Measurements from ENCODE around the gene AREL1. TPM values are rescaled to one million over a fixed set of nuclear protein-coding genes. Genes with fewer than 3 reads are reported as not detected.

Gene AREL1
- polyA plus RNA-seq, 1 donor from 2014 or later: 30.4 TPM

DNA sequence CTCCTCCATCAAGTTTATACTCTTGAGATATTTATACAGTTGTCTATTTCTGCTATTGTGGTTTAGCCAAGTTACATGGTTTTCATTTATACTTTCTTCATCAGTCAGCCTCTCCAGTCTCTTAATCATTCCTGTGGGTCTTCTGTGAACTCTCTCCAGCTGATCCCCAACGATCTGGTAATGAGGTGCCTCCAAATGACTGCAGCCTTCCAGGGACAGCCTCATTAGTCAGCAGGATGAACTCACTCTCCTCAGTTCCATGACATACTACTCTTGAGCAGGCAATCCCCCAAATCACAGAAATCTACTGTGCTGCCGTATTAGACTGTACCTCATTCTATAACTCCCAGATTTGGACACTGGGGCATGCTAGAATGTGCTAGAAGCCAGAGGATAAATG, 15.3 kb downstream of the AREL1 start:
- TF ChIP-seq, protein P1, sequence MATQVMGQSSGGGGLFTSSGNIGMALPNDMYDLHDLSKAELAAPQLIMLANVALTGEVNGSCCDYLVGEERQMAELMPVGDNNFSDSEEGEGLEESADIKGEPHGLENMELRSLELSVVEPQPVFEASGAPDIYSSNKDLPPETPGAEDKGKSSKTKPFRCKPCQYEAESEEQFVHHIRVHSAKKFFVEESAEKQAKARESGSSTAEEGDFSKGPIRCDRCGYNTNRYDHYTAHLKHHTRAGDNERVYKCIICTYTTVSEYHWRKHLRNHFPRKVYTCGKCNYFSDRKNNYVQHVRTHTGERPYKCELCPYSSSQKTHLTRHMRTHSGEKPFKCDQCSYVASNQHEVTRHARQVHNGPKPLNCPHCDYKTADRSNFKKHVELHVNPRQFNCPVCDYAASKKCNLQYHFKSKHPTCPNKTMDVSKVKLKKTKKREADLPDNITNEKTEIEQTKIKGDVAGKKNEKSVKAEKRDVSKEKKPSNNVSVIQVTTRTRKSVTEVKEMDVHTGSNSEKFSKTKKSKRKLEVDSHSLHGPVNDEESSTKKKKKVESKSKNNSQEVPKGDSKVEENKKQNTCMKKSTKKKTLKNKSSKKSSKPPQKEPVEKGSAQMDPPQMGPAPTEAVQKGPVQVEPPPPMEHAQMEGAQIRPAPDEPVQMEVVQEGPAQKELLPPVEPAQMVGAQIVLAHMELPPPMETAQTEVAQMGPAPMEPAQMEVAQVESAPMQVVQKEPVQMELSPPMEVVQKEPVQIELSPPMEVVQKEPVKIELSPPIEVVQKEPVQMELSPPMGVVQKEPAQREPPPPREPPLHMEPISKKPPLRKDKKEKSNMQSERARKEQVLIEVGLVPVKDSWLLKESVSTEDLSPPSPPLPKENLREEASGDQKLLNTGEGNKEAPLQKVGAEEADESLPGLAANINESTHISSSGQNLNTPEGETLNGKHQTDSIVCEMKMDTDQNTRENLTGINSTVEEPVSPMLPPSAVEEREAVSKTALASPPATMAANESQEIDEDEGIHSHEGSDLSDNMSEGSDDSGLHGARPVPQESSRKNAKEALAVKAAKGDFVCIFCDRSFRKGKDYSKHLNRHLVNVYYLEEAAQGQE (IDR thresholded peaks at IDR 0.05; ENCODE audit: borderline replicate concordance): no peak
- no peak for TF ChIP-seq RAD21 (conservative IDR thresholded peaks at IDR 0.05)
- TF ChIP-seq, protein P2, sequence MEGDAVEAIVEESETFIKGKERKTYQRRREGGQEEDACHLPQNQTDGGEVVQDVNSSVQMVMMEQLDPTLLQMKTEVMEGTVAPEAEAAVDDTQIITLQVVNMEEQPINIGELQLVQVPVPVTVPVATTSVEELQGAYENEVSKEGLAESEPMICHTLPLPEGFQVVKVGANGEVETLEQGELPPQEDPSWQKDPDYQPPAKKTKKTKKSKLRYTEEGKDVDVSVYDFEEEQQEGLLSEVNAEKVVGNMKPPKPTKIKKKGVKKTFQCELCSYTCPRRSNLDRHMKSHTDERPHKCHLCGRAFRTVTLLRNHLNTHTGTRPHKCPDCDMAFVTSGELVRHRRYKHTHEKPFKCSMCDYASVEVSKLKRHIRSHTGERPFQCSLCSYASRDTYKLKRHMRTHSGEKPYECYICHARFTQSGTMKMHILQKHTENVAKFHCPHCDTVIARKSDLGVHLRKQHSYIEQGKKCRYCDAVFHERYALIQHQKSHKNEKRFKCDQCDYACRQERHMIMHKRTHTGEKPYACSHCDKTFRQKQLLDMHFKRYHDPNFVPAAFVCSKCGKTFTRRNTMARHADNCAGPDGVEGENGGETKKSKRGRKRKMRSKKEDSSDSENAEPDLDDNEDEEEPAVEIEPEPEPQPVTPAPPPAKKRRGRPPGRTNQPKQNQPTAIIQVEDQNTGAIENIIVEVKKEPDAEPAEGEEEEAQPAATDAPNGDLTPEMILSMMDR (IDR thresholded peaks at IDR 0.05; ENCODE audit: poor library complexity, severe bottlenecking): no peak
- no peak for TF ChIP-seq TAF1 (IDR thresholded peaks at IDR 0.05; ENCODE audit: low read depth)
- TF ChIP-seq MXI1 (conservative IDR thresholded peaks at IDR 0.05; ENCODE audit: poor library complexity, severe bottlenecking): no peak
- no peak for TF ChIP-seq POLR2AphosphoS5 (IDR thresholded peaks at IDR 0.05)
- TF ChIP-seq EZH2 (IDR thresholded peaks at IDR 0.05; ENCODE audit: borderline replicate concordance, insufficient read depth, low read length, poor library complexity, severe bottlenecking): no peak
- no peak for TF ChIP-seq EP300 (conservative IDR thresholded peaks at IDR 0.05; ENCODE audit: poor library complexity, severe bottlenecking)
- TF ChIP-seq SMC3 (conservative IDR thresholded peaks at IDR 0.05; ENCODE audit: poor library complexity): no peak
- Histone ChIP-seq H4K20me1 (ENCODE audit: insufficient read depth) (no peaks in the 10 kb centered on the region), H3K9me2 (ENCODE audit: insufficient read depth, low read length) (no peaks in the 10 kb centered on the region), H3K4me2 (ENCODE audit: low read length) (no peak overlapping the region), H3K27ac (ENCODE audit: low read length) (no peak overlapping the region), H3K4me3 (ENCODE audit: low read length) (no peak overlapping the region), H2AFZ (ENCODE audit: low read depth, low read length) (no peak overlapping the region), H3K9ac (ENCODE audit: low read length) (no peak overlapping the region), H3K9me3 (ENCODE audit: low read length) (no peaks in the 10 kb centered on the region), H3K36me3 (ENCODE audit: insufficient read depth, low read length) (no peaks in the 10 kb centered on the region), H3K79me2 (replicated peaks; ENCODE audit: insufficient read depth, low read length) (peaks cover 35% of the 10 kb centered on the region), H3F3A (ENCODE audit: insufficient read depth, low read length, poor library complexity, severe bottlenecking) (no peaks in the 10 kb centered on the region), H3K27me3 (ENCODE audit: insufficient read depth, low read depth, low read length) (no peaks in the 10 kb centered on the region)

DNA sequence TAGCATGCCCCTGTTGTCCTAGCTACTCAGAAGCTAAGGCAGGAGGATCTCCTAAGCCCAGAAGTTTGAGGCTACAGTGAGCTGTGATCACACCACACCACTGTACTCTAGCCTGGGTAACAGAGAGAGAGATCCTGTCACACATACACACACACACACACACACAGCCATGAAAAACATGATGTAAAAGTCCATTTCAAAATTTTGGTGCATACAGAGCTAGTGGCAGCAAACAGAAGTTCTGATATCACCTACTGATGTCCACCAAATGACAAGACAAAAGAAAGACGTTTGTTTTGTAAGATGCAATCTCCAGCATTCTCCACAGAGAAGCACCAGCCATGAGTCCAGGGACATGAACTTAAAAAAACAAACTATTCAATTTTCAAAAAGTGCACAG, 15.9 kb downstream of the AREL1 start:
- Histone ChIP-seq H3K4me3 (ENCODE audit: low read length) (no peak overlapping the region), H2AFZ (ENCODE audit: low read depth, low read length) (no peak overlapping the region), H4K20me1 (ENCODE audit: insufficient read depth) (no peaks in the 10 kb centered on the region), H3K27me3 (ENCODE audit: insufficient read depth, low read depth, low read length) (no peaks in the 10 kb centered on the region), H3K4me2 (ENCODE audit: low read length) (no peak overlapping the region), H3K9me2 (ENCODE audit: insufficient read depth, low read length) (no peaks in the 10 kb centered on the region), H3K27ac (ENCODE audit: low read length) (no peak overlapping the region), H3K9ac (ENCODE audit: low read length) (no peak overlapping the region), H3K9me3 (ENCODE audit: low read length) (no peaks in the 10 kb centered on the region), H3K79me2 (replicated peaks; ENCODE audit: insufficient read depth, low read length) (peaks cover 35% of the 10 kb centered on the region), H3K36me3 (ENCODE audit: insufficient read depth, low read length) (no peaks in the 10 kb centered on the region), H3F3A (ENCODE audit: insufficient read depth, low read length, poor library complexity, severe bottlenecking) (no peaks in the 10 kb centered on the region)
- TF ChIP-seq EP300 (conservative IDR thresholded peaks at IDR 0.05; ENCODE audit: poor library complexity, severe bottlenecking) (no peak), SMC3 (conservative IDR thresholded peaks at IDR 0.05; ENCODE audit: poor library complexity) (no peak), EZH2 (IDR thresholded peaks at IDR 0.05; ENCODE audit: borderline replicate concordance, insufficient read depth, low read length, poor library complexity, severe bottlenecking) (no peak), POLR2AphosphoS5 (IDR thresholded peaks at IDR 0.05) (no peak), RAD21 (conservative IDR thresholded peaks at IDR 0.05) (no peak), TAF1 (IDR thresholded peaks at IDR 0.05; ENCODE audit: low read depth) (no peak), MXI1 (conservative IDR thresholded peaks at IDR 0.05; ENCODE audit: poor library complexity, severe bottlenecking) (no peak)
- TF ChIP-seq, protein P1 (IDR thresholded peaks at IDR 0.05; ENCODE audit: borderline replicate concordance): no peak
- TF ChIP-seq, protein P2 (IDR thresholded peaks at IDR 0.05; ENCODE audit: poor library complexity, severe bottlenecking): no peak

Data from neural cell (in vitro differentiated cells).